Measurements from ENCODE around the gene WTIP. TPM values are rescaled to one million over a fixed set of nuclear protein-coding genes. Genes with fewer than 3 reads are reported as not detected.

WTIP gene
- total and polyA plus RNA-seq, 2 donors (not counting 3 experiments of a cell fraction or from before 2014, with no cell fraction given) = 22.4 to 25.7 TPM

- CTCF ChIA-PET = no interaction called here
- H4K20me1 ChIP-seq (replicated peaks; ENCODE audit: control insufficient read depth, extremely low read depth, insufficient read depth, low read length) = no peaks in the 10 kb centered on the region
- dilution Hi-C loops (cut with MboI; ENCODE audit: extremely low pct_ligation_motif_present, low sequenced_read_pairs) (no loop called here), intact Hi-C loops (cut with micrococcal nuclease) (no loop called here)
- no peak overlapping the region for H2AFZ ChIP-seq (ENCODE audit: low read depth, low read length)
- no peaks in the 10 kb centered on the region for H3K9me3 ChIP-seq (replicated peaks; ENCODE audit: control insufficient read depth, insufficient read depth, low read length)
- FAIRE-seq = no peak
- no peak overlapping the region for H3K9ac ChIP-seq (replicated peaks; ENCODE audit: extremely low read depth, insufficient read depth, low read length)
- H3K9me1 ChIP-seq (replicated peaks; ENCODE audit: control insufficient read depth, extremely low read depth, insufficient read depth, low read length) = no peaks in the 10 kb centered on the region
- H3K79me2 ChIP-seq (ENCODE audit: control insufficient read depth, insufficient read depth, low read length) = no peaks in the 10 kb centered on the region
- H3K4me2 ChIP-seq (ENCODE audit: insufficient read depth, low read length) = no peak overlapping the region
- H3K4me1 ChIP-seq (ENCODE audit: control insufficient read depth, extremely low read depth, insufficient read depth, low read length) = no peaks in the 10 kb centered on the region
- H3K27me3 ChIP-seq (ENCODE audit: control insufficient read depth in 2 of 2, insufficient read depth in 2 of 2, low read length in 2 of 2) = peaks cover 0 to 3% of the 10 kb centered on the region in 2 experiments
- POLR2A ChIA-PET = no interaction called here
- H3K27ac ChIP-seq (ENCODE audit: insufficient read depth, low read depth, low read length) = no peak overlapping the region
- H3K36me3 ChIP-seq (ENCODE audit: control insufficient read depth in 2 of 2, extremely low read depth in 1 of 2, insufficient read depth in 2 of 2, low read length in 2 of 2) = no peaks in the 10 kb centered on the region
- no peak for DNase-seq (ENCODE audit: low read depth, low spot score)
- no TSS peak for BruUV-seq (replicated peaks)
- TF ChIP-seq MAX (IDR thresholded peaks at IDR 0.05; ENCODE audit: insufficient read depth, insufficient read length) (no peak), GATA2 (IDR thresholded peaks at IDR 0.05; ENCODE audit: insufficient read depth, insufficient read length, low read depth, low read length) (no peak), POLR2A (IDR thresholded peaks at IDR 0.05; ENCODE audit: low read depth, low read length) (no peak), MYC (IDR thresholded peaks at IDR 0.05; ENCODE audit: low read depth, low read length) (no peak), EZH2 (IDR thresholded peaks at IDR 0.05; ENCODE audit: borderline replicate concordance, low read depth, low read length, severe bottlenecking) (no peak)
- H3K4me3 ChIP-seq (replicated peaks in 1 of 3; ENCODE audit: insufficient read depth in 1 of 3, low read depth in 1 of 3, low read length in 3 of 3) = no peak overlapping the region
Observed at GRCh38 chr19:34513767-34514166, 32.2 kb downstream of the WTIP start.

- ChIA-PET POLR2A (no interaction called here), CTCF (no interaction called here)
- Histone ChIP-seq H3K4me1 (ENCODE audit: control insufficient read depth, extremely low read depth, insufficient read depth, low read length) (no peaks in the 10 kb centered on the region), H3K27me3 (ENCODE audit: control insufficient read depth in 2 of 2, insufficient read depth in 2 of 2, low read length in 2 of 2) (peaks cover 0 to 6% of the 10 kb centered on the region in 2 experiments), H3K9me3 (replicated peaks; ENCODE audit: control insufficient read depth, insufficient read depth, low read length) (no peaks in the 10 kb centered on the region), H3K4me3 (replicated peaks in 1 of 3; ENCODE audit: insufficient read depth in 1 of 3, low read depth in 1 of 3, low read length in 3 of 3) (no peak overlapping the region), H3K36me3 (ENCODE audit: control insufficient read depth in 2 of 2, extremely low read depth in 1 of 2, insufficient read depth in 2 of 2, low read length in 2 of 2) (no peaks in the 10 kb centered on the region), H3K27ac (ENCODE audit: insufficient read depth, low read depth, low read length) (no peak overlapping the region), H3K9me1 (replicated peaks; ENCODE audit: control insufficient read depth, extremely low read depth, insufficient read depth, low read length) (no peaks in the 10 kb centered on the region), H2AFZ (ENCODE audit: low read depth, low read length) (no peak overlapping the region), H3K9ac (replicated peaks; ENCODE audit: extremely low read depth, insufficient read depth, low read length) (no peak overlapping the region), H4K20me1 (replicated peaks; ENCODE audit: control insufficient read depth, extremely low read depth, insufficient read depth, low read length) (no peaks in the 10 kb centered on the region), H3K79me2 (ENCODE audit: control insufficient read depth, insufficient read depth, low read length) (no peaks in the 10 kb centered on the region), H3K4me2 (ENCODE audit: insufficient read depth, low read length) (no peak overlapping the region)
- intact Hi-C loops (cut with micrococcal nuclease) = no loop called here
- TF ChIP-seq JUN (IDR thresholded peaks at IDR 0.05; ENCODE audit: borderline replicate concordance, insufficient read depth, insufficient read length, low read depth) = no peak
- TF ChIP-seq FOS (IDR thresholded peaks at IDR 0.05; ENCODE audit: borderline replicate concordance, insufficient read depth, low read length) = no peak
- TF ChIP-seq GATA2 (IDR thresholded peaks at IDR 0.05; ENCODE audit: insufficient read depth, insufficient read length, low read depth, low read length) = no peak
- no peak for TF ChIP-seq EZH2 (IDR thresholded peaks at IDR 0.05; ENCODE audit: borderline replicate concordance, low read depth, low read length, severe bottlenecking)
- TF ChIP-seq POLR2AphosphoS5 (IDR thresholded peaks at IDR 0.05; ENCODE audit: insufficient read depth, low read depth, low read length) = no peak
- TF ChIP-seq CTCF (IDR thresholded peaks at IDR 0.05; ENCODE audit: extremely low read depth in 1 of 2, insufficient read depth in 1 of 2, low read depth in 1 of 2, low read length in 2 of 2) = no peak
- no peak for TF ChIP-seq MAX (IDR thresholded peaks at IDR 0.05; ENCODE audit: insufficient read depth, insufficient read length)
- TF ChIP-seq MYC (IDR thresholded peaks at IDR 0.05; ENCODE audit: low read depth, low read length) = no peak
- TF ChIP-seq POLR2A (IDR thresholded peaks at IDR 0.05; ENCODE audit: low read depth, low read length) = no peak
- FAIRE-seq (no peak), DNase-seq (ENCODE audit: low read depth, low spot score) (no peak)
- BruUV-seq (replicated peaks) = no TSS peak
- dilution Hi-C loops (cut with MboI; ENCODE audit: extremely low pct_ligation_motif_present, low sequenced_read_pairs) = no loop called here
Observed at GRCh38 chr19:34519602-34520001, 38.0 kb downstream of the WTIP start.

Data from endothelial cell of umbilical vein (primary cell).